ENCODE measurements around the gene DPEP3.
A peak's percentile ranks its signal among the peaks of the same experiment; 100 is the strongest.
"Not testable (repeated sequence)": the region's sequence is repeated elsewhere in the genome, so short reads cannot be mapped to it uniquely, and the experiment has no call there.

DPEP3 gene

DNA sequence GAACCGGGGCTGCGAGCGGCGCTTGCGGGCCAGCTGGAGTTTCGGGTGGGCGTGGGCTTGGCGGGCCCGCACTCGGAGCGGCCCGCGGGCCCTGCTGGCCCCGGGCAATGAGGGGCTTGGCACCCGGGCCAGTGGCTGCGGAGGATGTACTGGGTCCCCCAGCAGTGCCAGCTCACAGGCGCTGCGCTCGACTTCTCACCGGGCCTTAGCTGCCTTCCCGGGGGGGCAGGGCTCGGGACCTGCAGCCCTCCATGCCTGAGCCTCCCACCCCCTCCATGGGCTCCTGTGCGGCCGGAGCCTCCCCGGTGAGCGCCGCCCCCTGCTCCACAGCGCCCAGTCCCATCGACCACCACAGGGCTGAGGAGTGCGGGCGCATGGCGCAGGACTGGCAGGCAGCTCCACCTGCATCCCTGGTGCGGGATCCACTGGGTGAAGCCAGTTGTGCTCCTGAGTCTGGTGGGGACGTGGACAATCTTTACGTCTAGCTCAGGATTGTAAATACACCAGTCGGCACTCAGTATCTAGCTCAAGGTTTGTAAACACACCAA lies 18.0 kb upstream of the DPEP3 start:
- H3K56ac ChIP-seq (ENCODE audit: low read length); H3K4ac ChIP-seq (ENCODE audit: low read depth, low read length); H3K9ac ChIP-seq (ENCODE audit: low read length); DNase-seq; H2BK15ac ChIP-seq (replicated peaks; ENCODE audit: low read depth); H3K79me2 ChIP-seq (ENCODE audit: control insufficient read depth, insufficient read depth, low read length); H3K4me2 ChIP-seq (ENCODE audit: low read length); H3K27ac ChIP-seq (ENCODE audit: low read depth, low read length); H3K23ac ChIP-seq (ENCODE audit: low read length); H2BK120ac ChIP-seq (ENCODE audit: low read depth, low read length); H4K8ac ChIP-seq (ENCODE audit: low read depth, low read length); H3K4me1 ChIP-seq (ENCODE audit: control insufficient read depth, low read depth, low read length); H2AK5ac ChIP-seq (ENCODE audit: low read length); H4K5ac ChIP-seq (ENCODE audit: low read length); H3K36me3 ChIP-seq (ENCODE audit: control insufficient read depth, insufficient read depth, low read length); H3K27me3 ChIP-seq (ENCODE audit: insufficient read depth, low read length, poor library complexity); H3K4me3 ChIP-seq (ENCODE audit: low read length); H3K18ac ChIP-seq (ENCODE audit: low read length); H3K79me1 ChIP-seq (ENCODE audit: low read length); H2BK5ac ChIP-seq (ENCODE audit: low read length): not testable (repeated sequence)
- WGBS (ENCODE audit: extremely low coverage, insufficient coverage, low lambda C conversion rate): no CpG with 5 or more reads among the region's 36 CpGs

GRCh38 chr16:67996666-67997065 lies 16.4 kb upstream of the DPEP3 start:
- no peak overlapping the region for H3K18ac ChIP-seq (ENCODE audit: low read length)
- H2BK120ac ChIP-seq (ENCODE audit: low read depth, low read length): no peak overlapping the region
- H2BK5ac ChIP-seq (ENCODE audit: low read length): no peak overlapping the region
- no peaks in the 10 kb centered on the region for H3K4me1 ChIP-seq (ENCODE audit: control insufficient read depth, low read depth, low read length)
- H3K4me3 ChIP-seq (ENCODE audit: low read length): no peak overlapping the region
- H3K79me1 ChIP-seq (ENCODE audit: low read length): no peaks in the 10 kb centered on the region
- no peak overlapping the region for H4K5ac ChIP-seq (ENCODE audit: low read length)
- no peaks in the 10 kb centered on the region for H3K36me3 ChIP-seq (ENCODE audit: control insufficient read depth, insufficient read depth, low read length)
- no peaks in the 10 kb centered on the region for H3K79me2 ChIP-seq (ENCODE audit: control insufficient read depth, insufficient read depth, low read length)
- no peak overlapping the region for H2AK5ac ChIP-seq (ENCODE audit: low read length)
- H3K23ac ChIP-seq (ENCODE audit: low read length): no peak overlapping the region
- no peak overlapping the region for H3K4me2 ChIP-seq (ENCODE audit: low read length)
- H2BK15ac ChIP-seq (replicated peaks; ENCODE audit: low read depth): no peak overlapping the region
- no peaks in the 10 kb centered on the region for H3K27me3 ChIP-seq (ENCODE audit: insufficient read depth, low read length, poor library complexity)
- no peak for DNase-seq
- no peak overlapping the region for H3K4ac ChIP-seq (ENCODE audit: low read depth, low read length)
- no peak overlapping the region for H3K9ac ChIP-seq (ENCODE audit: low read length)
- H3K56ac ChIP-seq (ENCODE audit: low read length): no peak overlapping the region
- no CpG with 5 or more reads among the region's 5 CpGs for WGBS (ENCODE audit: extremely low coverage, insufficient coverage, low lambda C conversion rate)
- H4K8ac ChIP-seq (ENCODE audit: low read depth, low read length): no peak overlapping the region
- H3K27ac ChIP-seq (ENCODE audit: low read depth, low read length): no peak overlapping the region

DNA sequence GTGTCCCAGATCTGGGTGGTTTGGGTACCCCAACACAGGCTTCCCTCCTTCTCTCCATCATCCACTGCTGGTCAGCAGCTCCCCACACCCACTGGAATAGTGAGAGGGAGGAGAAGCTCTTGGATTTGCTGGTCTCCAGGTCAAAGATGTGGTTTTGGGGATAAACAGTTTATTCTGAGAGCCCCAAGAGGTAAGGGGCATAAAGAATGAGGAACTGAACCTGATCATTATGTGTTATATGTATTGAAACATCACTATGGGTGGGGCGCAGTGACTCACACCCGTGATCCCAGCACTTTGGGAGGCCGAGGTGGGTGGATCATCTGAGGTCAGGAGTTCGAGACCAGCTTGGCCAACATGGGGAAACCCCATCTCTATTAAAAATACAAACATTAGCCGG lies 15.1 kb upstream of the DPEP3 start:
- Histone ChIP-seq H2BK15ac (replicated peaks; ENCODE audit: low read depth) (no peak overlapping the region), H3K4me3 (ENCODE audit: low read length) (no peak overlapping the region), H3K23ac (ENCODE audit: low read length) (no peak overlapping the region), H4K8ac (ENCODE audit: low read depth, low read length) (no peak overlapping the region), H3K4ac (ENCODE audit: low read depth, low read length) (no peak overlapping the region), H3K18ac (ENCODE audit: low read length) (no peak overlapping the region), H3K9ac (ENCODE audit: low read length) (no peak overlapping the region), H2BK120ac (ENCODE audit: low read depth, low read length) (no peak overlapping the region), H3K79me1 (ENCODE audit: low read length) (no peaks in the 10 kb centered on the region), H3K56ac (ENCODE audit: low read length) (no peak overlapping the region), H4K5ac (ENCODE audit: low read length) (no peak overlapping the region), H3K4me2 (ENCODE audit: low read length) (no peak overlapping the region), H3K27ac (ENCODE audit: low read depth, low read length) (no peak overlapping the region), H3K27me3 (ENCODE audit: insufficient read depth, low read length, poor library complexity) (no peaks in the 10 kb centered on the region), H3K36me3 (ENCODE audit: control insufficient read depth, insufficient read depth, low read length) (no peaks in the 10 kb centered on the region), H3K4me1 (ENCODE audit: control insufficient read depth, low read depth, low read length) (no peaks in the 10 kb centered on the region), H2AK5ac (ENCODE audit: low read length) (no peak overlapping the region), H3K79me2 (ENCODE audit: control insufficient read depth, insufficient read depth, low read length) (no peaks in the 10 kb centered on the region), H2BK5ac (ENCODE audit: low read length) (no peak overlapping the region)
- no peak for DNase-seq
- WGBS (ENCODE audit: extremely low coverage, insufficient coverage, low lambda C conversion rate): no CpG with 5 or more reads among the region's 5 CpGs

DNA sequence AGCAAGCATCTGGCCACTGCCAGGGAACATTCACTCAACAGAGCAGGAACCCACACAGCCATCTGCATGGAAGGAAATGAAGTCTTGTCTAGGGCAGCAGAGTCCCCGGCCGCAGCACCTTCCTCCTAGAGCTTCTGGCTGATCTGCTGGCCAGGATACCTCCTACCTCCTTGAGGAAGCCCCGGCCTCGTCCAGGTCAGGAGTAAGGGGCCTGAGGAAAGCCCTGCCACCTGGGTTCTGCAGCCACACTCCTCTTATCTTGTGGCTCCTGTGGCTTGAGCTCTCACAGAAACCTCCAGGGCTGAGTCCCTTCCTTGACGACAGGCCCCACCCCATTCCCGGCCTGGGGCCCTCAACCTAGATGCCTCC lies 13.7 kb upstream of the DPEP3 start:
- not testable (repeated sequence) for H3K9ac ChIP-seq (ENCODE audit: low read length); H2AK5ac ChIP-seq (ENCODE audit: low read length); H3K4me2 ChIP-seq (ENCODE audit: low read length); H2BK15ac ChIP-seq (replicated peaks; ENCODE audit: low read depth); H4K8ac ChIP-seq (ENCODE audit: low read depth, low read length); H3K23ac ChIP-seq (ENCODE audit: low read length); H2BK5ac ChIP-seq (ENCODE audit: low read length); DNase-seq; H3K36me3 ChIP-seq (ENCODE audit: control insufficient read depth, insufficient read depth, low read length); H2BK120ac ChIP-seq (ENCODE audit: low read depth, low read length); H3K27me3 ChIP-seq (ENCODE audit: insufficient read depth, low read length, poor library complexity); H3K4ac ChIP-seq (ENCODE audit: low read depth, low read length); H4K5ac ChIP-seq (ENCODE audit: low read length); H3K27ac ChIP-seq (ENCODE audit: low read depth, low read length); H3K18ac ChIP-seq (ENCODE audit: low read length); H3K4me3 ChIP-seq (ENCODE audit: low read length); H3K79me1 ChIP-seq (ENCODE audit: low read length); H3K4me1 ChIP-seq (ENCODE audit: control insufficient read depth, low read depth, low read length); H3K56ac ChIP-seq (ENCODE audit: low read length); H3K79me2 ChIP-seq (ENCODE audit: control insufficient read depth, insufficient read depth, low read length)
- no CpG with 5 or more reads among the region's 6 CpGs for WGBS (ENCODE audit: extremely low coverage, insufficient coverage, low lambda C conversion rate)

DNA sequence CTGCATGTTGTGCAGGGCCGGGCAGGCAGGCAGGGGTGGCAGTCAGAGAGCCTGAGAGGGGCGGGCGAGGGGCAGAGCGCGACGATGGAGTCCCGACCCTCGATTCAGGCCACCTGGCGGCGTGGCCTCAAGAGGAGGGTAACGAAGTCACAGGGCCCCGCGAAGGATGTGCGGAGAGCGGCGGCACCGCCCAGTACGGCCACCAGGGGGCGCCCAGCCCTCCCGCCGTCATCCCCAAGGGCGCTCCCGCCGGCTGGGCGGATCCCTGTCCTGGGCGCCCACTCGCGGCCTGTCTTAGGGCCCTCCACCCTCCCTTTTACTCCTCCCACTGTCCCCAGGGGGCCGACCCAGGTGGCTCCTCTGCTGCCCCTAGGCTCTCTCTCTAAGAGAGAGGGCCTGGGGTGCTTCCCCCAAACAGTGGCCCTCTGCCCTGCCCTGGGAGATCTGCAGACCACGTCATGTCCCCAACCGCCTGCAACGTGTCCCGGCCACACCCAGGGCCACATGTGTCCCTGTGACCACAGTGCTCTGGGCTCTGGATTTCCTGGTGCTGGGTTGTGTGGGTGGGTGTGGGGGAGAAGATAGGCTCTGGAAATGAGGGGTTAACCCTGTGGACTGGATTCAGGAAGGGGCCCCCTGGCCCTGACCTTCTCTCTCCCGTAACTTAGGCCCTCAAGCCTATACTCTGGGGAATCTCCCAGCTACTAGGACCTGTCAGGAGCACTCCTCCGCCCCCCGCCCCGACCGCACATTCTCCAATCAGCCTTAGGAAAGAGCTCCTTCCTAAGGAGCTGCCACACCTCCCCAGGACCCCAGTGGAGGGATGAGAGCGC lies 13.1 kb upstream of the DPEP3 start:
- H3K27me3 ChIP-seq (ENCODE audit: insufficient read depth, low read length, poor library complexity): no peaks in the 10 kb centered on the region
- no peaks in the 10 kb centered on the region for H3K4me1 ChIP-seq (ENCODE audit: control insufficient read depth, low read depth, low read length)
- H3K36me3 ChIP-seq (ENCODE audit: control insufficient read depth, insufficient read depth, low read length): no peaks in the 10 kb centered on the region
- H2BK15ac ChIP-seq (replicated peaks; ENCODE audit: low read depth): no peak overlapping the region
- no peak overlapping the region for H3K4me3 ChIP-seq (ENCODE audit: low read length)
- no peak overlapping the region for H3K27ac ChIP-seq (ENCODE audit: low read depth, low read length)
- H2BK5ac ChIP-seq (ENCODE audit: low read length): no peak overlapping the region
- no peak overlapping the region for H4K8ac ChIP-seq (ENCODE audit: low read depth, low read length)
- H3K9ac ChIP-seq (ENCODE audit: low read length): no peak overlapping the region
- H3K56ac ChIP-seq (ENCODE audit: low read length): peak overlapping the region; percentile 70
- no peak overlapping the region for H3K18ac ChIP-seq (ENCODE audit: low read length)
- DNase-seq: peak; percentile 74
- H3K4me2 ChIP-seq (ENCODE audit: low read length): no peak overlapping the region
- no CpG with 5 or more reads among the region's 39 CpGs for WGBS (ENCODE audit: extremely low coverage, insufficient coverage, low lambda C conversion rate)
- no peak overlapping the region for H2AK5ac ChIP-seq (ENCODE audit: low read length)
- no peaks in the 10 kb centered on the region for H3K79me1 ChIP-seq (ENCODE audit: low read length)
- H3K79me2 ChIP-seq (ENCODE audit: control insufficient read depth, insufficient read depth, low read length): no peaks in the 10 kb centered on the region
- H3K23ac ChIP-seq (ENCODE audit: low read length): no peak overlapping the region
- no peak overlapping the region for H4K5ac ChIP-seq (ENCODE audit: low read length)
- no peak overlapping the region for H3K4ac ChIP-seq (ENCODE audit: low read depth, low read length)
- no peak overlapping the region for H2BK120ac ChIP-seq (ENCODE audit: low read depth, low read length)

Measured in mesendoderm (in vitro differentiated cells).